GM18907 (cell line): ENCODE data around the gene CIITA.
"Not testable (repeated sequence)": the region's sequence is repeated elsewhere in the genome, so short reads cannot be mapped to it uniquely, and the experiment has no call there.

Experiments
- ATAC-seq: cut with Tn5 transposase; IDR thresholded peaks from one replicate; pipeline ENCODE4 v1.9.1; 2021; ENCODE audit warnings: mild to moderate bottlenecking, moderate library complexity; ENCODE audit not compliant: unreplicated experiment

Gene CIITA

GRCh38 chr16:10916534-10916933 lies 39.5 kb downstream of the CIITA start:
- ATAC-seq, result no peak

- no peak for ATAC-seq
These were observed 41.4 kb downstream of the CIITA start for GRCh38 chr16:10918294-10919002.

- no peak for ATAC-seq
These were observed 42.0 kb downstream of the CIITA start for GRCh38 chr16:10919003-10919351.

- no peak for ATAC-seq
These were observed 43.9 kb downstream of the CIITA start for GRCh38 chr16:10920726-10921427.

- ATAC-seq, result no peak
These were observed 44.7 kb downstream of the CIITA start for GRCh38 chr16:10921536-10922327.

GRCh38 chr16:10922328-10923145 lies 45.5 kb downstream of the CIITA start:
- ATAC-seq, result no peak

- ATAC-seq, result no peak
These were observed 46.2 kb downstream of the CIITA start for GRCh38 chr16:10923146-10923649.

- ATAC-seq, result no peak
These were observed 46.7 kb downstream of the CIITA start for GRCh38 chr16:10923650-10924214.

- ATAC-seq, result not testable (repeated sequence)
These were observed 48.3 kb downstream of the CIITA start for GRCh38 chr16:10925285-10925684.

- no peak for ATAC-seq
These were observed 49.1 kb downstream of the CIITA start for GRCh38 chr16:10926094-10926493.

- no peak for ATAC-seq
These were observed 49.9 kb downstream of the CIITA start for GRCh38 chr16:10926867-10927266.

GRCh38 chr16:10927497-10928112 lies 50.6 kb downstream of the CIITA start:
- no peak for ATAC-seq

- not testable (repeated sequence) for ATAC-seq
These were observed 52.1 kb downstream of the CIITA start for GRCh38 chr16:10929097-10929496.

GRCh38 chr16:10929853-10930754 lies 53.1 kb downstream of the CIITA start:
- no peak for ATAC-seq

- ATAC-seq, result no peak
These were observed 53.7 kb downstream of the CIITA start for GRCh38 chr16:10930755-10931093.

- ATAC-seq, result no peak
These were observed 54.1 kb downstream of the CIITA start for GRCh38 chr16:10931134-10931533.

- ATAC-seq, result no peak
These were observed 55.1 kb downstream of the CIITA start for GRCh38 chr16:10931977-10932632.

- no peak for ATAC-seq
These were observed 56.1 kb downstream of the CIITA start for GRCh38 chr16:10932959-10933710.
